Jurkat, Clone E6-1 (cell line): ENCODE data around the gene MAMLD1.

Experiments used
- DNase-seq: peaks from one replicate; pipeline ENCODE4 v3.0.0-alpha.2; 2011; ENCODE audit warnings: low read depth, low spot score
- H3K4me3 ChIP-seq: 2 replicates; pipeline ENCODE4 v1.5.1; 2011; ENCODE audit warnings: mild to moderate bottlenecking, low read length, control low read depth, moderate library complexity

MAMLD1 gene

DNA sequence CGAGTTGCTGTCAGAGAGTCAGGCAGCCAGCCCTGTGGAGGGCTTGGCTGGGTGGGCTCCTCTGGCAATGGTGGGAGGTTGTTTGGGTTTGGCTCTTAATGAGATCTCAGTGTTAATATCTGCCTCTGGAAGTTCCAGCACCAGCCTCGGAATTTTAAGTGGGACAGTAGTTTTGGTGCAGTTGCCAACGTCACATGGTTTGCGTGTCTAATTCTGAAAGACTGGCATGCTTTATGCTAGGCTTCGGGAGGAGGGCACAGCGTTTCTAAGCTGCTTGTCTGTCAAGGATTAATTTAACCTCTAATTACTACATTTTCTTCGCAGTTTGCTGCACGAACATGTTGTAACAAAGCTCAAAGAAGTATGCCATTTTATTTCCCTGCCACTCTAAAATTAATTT is 9.2 kb downstream of the MAMLD1 start:
- no peak for DNase-seq
- H3K4me3 ChIP-seq = no peak overlapping the region

GRCh38 chrX:150372756-150373155 is 9.6 kb downstream of the MAMLD1 start:
- no peak for DNase-seq
- no peak overlapping the region for H3K4me3 ChIP-seq

DNA sequence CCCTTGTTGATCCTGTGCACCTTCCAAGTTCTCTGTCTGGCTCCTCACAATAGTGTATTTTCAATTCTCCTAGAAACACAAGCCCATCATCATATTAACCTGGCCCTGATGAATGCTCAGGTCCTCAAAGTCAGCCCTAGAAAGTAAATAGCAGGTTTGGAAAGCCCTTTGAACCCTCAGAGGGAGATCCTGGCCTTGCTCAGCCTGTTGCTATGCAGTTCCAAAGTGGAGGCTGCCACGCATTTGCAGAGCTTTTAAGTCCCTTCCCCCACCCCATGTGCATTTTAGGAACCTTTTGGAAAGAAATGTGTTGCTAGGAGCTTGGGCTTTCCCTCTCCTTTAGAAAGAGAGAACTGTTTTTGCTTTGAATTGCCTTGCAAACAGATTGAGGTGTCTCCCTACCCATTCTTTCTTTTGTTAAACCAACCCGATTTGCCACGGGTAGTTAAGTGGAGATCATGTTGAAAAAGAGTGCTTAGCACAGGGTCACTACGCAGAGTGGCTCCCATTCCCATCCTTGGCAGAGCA is 12.2 kb downstream of the MAMLD1 start:
- no peak overlapping the region for H3K4me3 ChIP-seq
- no peak for DNase-seq

DNA sequence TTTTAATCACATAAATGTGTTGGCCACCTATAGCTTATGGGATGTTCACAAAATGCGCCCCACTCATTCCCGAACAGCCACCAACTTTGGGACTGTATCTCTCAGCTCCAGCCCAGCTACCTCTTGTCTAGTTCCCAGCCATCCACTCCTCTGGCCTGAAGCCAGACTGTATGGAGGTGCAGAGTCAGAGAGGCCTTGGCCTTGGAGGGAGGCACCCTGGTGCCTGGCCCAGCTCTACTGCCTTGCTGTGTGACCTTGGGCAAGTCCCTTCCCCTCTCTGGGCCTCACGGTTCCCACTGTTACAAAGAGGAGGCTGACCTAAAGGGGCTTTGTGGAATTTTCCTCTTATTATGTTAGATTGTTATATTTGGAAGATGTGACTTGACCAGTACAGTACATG is 13.9 kb downstream of the MAMLD1 start:
- no peak for DNase-seq
- H3K4me3 ChIP-seq = no peak overlapping the region

- DNase-seq = no peak
- no peak overlapping the region for H3K4me3 ChIP-seq
Measured at GRCh38 chrX:150405006-150405405, 41.9 kb downstream of the MAMLD1 start.

DNA sequence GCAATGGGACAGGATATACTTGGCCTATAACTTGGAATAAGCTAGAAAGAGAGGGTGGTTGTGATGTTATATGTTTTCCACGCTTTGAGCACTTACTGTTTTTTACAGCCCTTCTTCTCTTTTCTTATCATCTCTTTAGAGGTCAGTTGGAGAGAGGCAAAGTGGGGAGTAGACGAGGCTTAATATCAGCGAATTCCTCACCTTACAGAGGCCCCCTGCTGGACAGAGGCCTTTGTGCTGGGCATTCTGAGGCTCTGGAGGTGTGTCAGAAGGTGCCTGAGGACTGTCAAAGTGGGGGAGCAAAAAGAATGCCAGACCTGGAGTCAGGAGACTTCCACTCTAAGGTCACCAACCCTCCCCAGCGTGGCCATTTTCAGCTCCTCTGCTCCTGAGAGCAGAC is 42.5 kb downstream of the MAMLD1 start:
- DNase-seq = no peak
- H3K4me3 ChIP-seq = no peak overlapping the region

DNA sequence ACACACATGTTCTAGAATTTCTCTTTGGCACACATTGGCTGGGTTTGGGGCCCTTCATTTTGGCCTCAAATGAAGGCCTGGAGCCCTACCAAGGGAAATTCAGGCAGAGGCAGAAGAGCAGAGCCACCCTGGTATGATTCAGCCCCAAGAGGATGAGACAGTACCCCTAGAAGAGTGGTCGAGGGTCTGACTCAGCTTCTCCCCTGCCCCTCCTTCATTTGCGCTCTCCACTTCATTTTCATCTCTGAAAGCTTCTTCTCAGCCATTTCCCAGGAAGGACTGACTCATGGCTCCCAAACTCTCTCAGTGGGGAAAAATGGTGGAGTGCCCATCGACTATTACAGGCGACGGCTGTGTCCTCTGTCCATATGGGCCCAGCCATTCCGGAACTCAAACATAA is 43.5 kb downstream of the MAMLD1 start:
- DNase-seq = no peak
- no peak overlapping the region for H3K4me3 ChIP-seq

DNA sequence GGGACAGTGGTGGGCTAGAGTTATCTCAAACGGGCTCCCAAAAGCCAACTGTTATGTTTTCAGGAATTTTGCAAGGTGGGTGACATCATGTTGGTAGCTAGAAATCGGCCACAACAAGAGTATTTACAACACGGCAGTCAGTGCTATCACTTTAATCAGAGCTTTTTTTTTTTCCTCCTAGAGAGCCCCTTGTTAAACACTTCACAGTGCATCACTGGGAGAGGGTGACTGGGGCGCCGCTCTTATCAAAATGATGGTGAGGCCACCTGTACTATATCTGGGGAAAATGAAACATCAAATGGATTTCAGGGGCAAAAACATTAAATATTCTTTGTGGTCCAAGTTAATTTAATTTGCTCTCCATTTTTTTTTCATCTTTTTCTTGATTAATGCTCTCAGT is 44.9 kb downstream of the MAMLD1 start:
- DNase-seq = no peak
- H3K4me3 ChIP-seq = no peak overlapping the region

- DNase-seq = no peak
- H3K4me3 ChIP-seq = no peak overlapping the region
Measured at GRCh38 chrX:150408561-150408960, 45.4 kb downstream of the MAMLD1 start.

DNA sequence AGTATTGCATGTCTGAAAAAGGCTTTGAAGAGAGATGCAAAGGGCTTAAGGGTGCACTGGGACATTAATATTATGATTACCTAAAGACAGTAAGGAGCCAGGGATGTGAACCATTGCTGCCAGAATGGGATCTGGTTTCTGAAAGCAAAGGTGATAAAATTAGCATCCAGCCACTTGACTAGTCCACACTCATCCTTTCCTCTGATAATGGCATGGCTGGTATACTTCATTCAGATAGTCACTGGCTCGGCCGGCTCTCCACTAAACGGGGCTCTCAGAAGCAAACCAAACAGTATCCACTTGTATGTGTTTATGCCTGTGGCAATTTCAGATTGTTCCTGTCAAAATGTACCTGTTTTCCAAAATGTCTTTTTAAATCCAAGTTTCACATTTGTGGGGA is 46.4 kb downstream of the MAMLD1 start:
- no peak for DNase-seq
- no peak overlapping the region for H3K4me3 ChIP-seq

DNA sequence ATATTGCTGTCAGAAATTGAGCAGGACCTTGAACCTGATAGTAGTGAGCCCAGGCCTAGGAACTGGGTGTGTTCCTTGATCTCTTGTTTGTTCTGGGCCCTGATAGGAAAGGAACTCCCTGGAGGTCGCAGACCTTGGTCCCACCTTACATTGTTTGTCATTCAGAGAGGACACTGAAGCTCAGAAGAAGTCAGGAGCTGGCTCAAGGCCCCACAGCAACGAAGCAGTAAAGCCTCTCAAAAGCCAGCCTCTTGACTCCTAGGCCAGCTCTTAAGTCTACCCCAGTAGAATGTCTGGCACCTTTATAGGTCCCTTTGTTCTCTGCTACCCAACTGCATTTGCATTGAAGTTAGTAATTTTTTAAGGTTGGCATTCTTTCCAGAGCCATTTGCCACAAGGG is 46.8 kb downstream of the MAMLD1 start:
- no peak overlapping the region for H3K4me3 ChIP-seq
- DNase-seq = no peak

- DNase-seq = peak; percentile 89
- no peak overlapping the region for H3K4me3 ChIP-seq
Measured at GRCh38 chrX:150410513-150410912, 47.4 kb downstream of the MAMLD1 start.

GRCh38 chrX:150411656-150412055 is 48.5 kb downstream of the MAMLD1 start:
- H3K4me3 ChIP-seq = no peak overlapping the region
- no peak for DNase-seq

DNA sequence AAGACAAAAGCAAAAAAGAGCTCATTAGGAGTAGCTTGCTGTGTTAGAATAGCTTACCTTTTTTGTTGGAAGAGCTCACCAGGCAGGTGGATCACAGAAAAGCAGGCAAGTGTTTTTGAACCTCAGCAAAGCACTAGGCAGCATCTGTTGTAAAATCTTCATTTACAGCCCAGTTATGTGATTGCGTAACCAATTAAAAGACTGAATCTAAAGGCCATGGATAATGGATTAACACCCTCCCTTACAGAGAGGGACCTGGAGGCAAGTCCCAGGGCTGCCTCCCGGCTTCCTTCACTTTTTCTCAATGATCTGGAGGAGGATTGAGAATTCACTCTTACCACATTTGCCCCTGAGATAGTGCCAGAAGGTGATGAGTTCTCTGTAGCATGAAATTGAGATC is 51.1 kb downstream of the MAMLD1 start:
- no peak overlapping the region for H3K4me3 ChIP-seq
- DNase-seq = no peak

DNA sequence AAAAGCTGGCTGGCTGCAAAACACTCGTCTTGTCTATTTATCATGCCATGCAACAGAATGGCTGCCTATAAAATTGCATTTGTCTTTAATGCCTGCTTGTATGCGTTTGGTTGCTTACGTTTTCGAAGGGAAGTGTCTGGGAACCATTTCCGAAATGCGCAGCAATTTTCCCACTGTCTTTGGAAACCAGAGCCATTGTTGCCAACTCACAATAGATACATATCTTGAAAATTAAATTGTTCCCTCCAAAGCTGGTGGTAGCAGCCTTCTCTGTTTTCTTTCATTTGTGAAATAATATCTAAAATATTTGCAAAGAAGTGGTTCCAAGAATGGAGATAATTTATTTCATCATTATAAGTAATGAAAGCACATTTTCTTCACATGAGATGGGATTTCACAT is 53.4 kb downstream of the MAMLD1 start:
- no peak overlapping the region for H3K4me3 ChIP-seq
- DNase-seq = no peak

- no peak for DNase-seq
- no peak overlapping the region for H3K4me3 ChIP-seq
Measured at GRCh38 chrX:150421816-150422215, 58.7 kb downstream of the MAMLD1 start.

- peak; percentile 16 for DNase-seq
- H3K4me3 ChIP-seq = no peak overlapping the region
Measured at GRCh38 chrX:150429594-150429993, 66.5 kb downstream of the MAMLD1 start.

GRCh38 chrX:150436195-150436594 is 73.1 kb downstream of the MAMLD1 start:
- DNase-seq = no peak
- no peak overlapping the region for H3K4me3 ChIP-seq

DNA sequence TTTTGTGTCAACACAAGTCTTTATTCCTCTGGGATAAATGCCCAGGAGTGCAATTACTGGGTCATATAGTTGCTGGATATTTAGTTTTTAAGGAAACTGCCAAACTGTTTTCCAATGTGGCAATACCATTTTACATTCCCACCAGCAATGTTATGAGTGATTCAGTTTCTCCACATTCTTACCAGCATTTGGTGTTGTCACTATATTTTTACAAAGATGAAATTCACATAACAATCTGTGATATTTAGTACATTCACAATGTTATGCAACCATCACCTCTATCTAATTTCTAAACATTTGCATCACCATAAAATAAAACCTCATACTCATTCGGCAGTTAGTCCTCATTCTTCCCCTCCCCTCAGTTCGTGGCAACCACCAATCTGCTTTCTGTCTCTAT is 75.0 kb downstream of the MAMLD1 start:
- DNase-seq = no peak
- no peak overlapping the region for H3K4me3 ChIP-seq

DNA sequence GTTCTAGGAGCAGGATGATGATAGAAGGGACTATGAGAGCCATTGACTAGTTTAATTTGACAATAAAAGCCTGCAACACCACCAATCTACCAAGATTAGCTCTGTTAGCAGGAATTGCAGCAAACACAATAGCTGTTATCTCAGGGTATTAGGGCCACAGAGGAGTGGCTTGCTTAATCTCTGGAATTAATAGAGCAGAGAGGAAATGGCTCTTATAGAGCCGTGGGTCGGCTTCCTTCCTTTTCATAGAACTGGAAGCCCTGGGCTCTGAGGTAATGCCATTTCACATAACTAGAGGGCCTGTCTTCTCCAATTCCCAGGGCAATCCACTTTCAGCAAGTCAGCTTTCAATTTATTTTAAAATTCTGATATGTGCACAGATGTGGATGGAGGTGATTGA is 83.0 kb downstream of the MAMLD1 start:
- DNase-seq = no peak
- no peak overlapping the region for H3K4me3 ChIP-seq

GRCh38 chrX:150446995-150447394 is 83.9 kb downstream of the MAMLD1 start:
- DNase-seq = no peak
- no peak overlapping the region for H3K4me3 ChIP-seq

- no peak overlapping the region for H3K4me3 ChIP-seq
- no peak for DNase-seq
Measured at GRCh38 chrX:150449313-150449712, 86.2 kb downstream of the MAMLD1 start.
